Cortex of kidney (tissue), 1 donor: ENCODE results near the gene TNNI3.
"Not testable (repeated sequence)": the region's sequence is repeated elsewhere in the genome, so short reads cannot be mapped to it uniquely, and the experiment has no call there.

Source experiments
- DNase-seq: peaks from one replicate; lab custom pipeline; 2025; lab: John Stamatoyannopoulos, UW

TNNI3 gene

GRCh38 chr19:55157064-55157908, at the start of gene TNNI3:
Gene TNNI3 (minus strand): TSS chr19:55157732. CDS start chr19:55157589, 143 bp downstream.
- no peak for DNase-seq

- DNase-seq = no peak
These were observed 49.4 kb upstream of the TNNI3 start for GRCh38 chr19:55206664-55207500.

GRCh38 chr19:55202199-55202598, 44.7 kb upstream of the TNNI3 start:
- not testable (repeated sequence) for DNase-seq

- no peak for DNase-seq
These were observed 42.2 kb upstream of the TNNI3 start for GRCh38 chr19:55199620-55200204.

- no peak for DNase-seq
These were observed 41.1 kb upstream of the TNNI3 start for GRCh38 chr19:55198651-55199050.

GRCh38 chr19:55197528-55197927, 40.0 kb upstream of the TNNI3 start:
- DNase-seq = no peak

GRCh38 chr19:55196803-55197202, 39.3 kb upstream of the TNNI3 start:
- DNase-seq = no peak

- no peak for DNase-seq
These were observed 35.9 kb upstream of the TNNI3 start for GRCh38 chr19:55193481-55193880.

- DNase-seq = no peak
These were observed 31.9 kb upstream of the TNNI3 start for GRCh38 chr19:55189403-55189835.

- no peak for DNase-seq
These were observed 31.1 kb upstream of the TNNI3 start for GRCh38 chr19:55188625-55189024.

GRCh38 chr19:55186080-55186479, 28.5 kb upstream of the TNNI3 start:
- no peak for DNase-seq

- DNase-seq = no peak
These were observed 24.2 kb upstream of the TNNI3 start for GRCh38 chr19:55181740-55182139.

- no peak for DNase-seq
These were observed 22.3 kb upstream of the TNNI3 start, which contains the start of gene SYT5 for GRCh38 chr19:55179606-55180484. Gene SYT5 (minus strand): TSS chr19:55180289. CDS start chr19:55179041, 1,248 bp downstream.

GRCh38 chr19:55178781-55179599, 21.5 kb upstream of the TNNI3 start:
- DNase-seq = no peak

- DNase-seq = no peak
These were observed 18.5 kb upstream of the TNNI3 start for GRCh38 chr19:55176076-55176475.

- no peak for DNase-seq
These were observed 17.8 kb upstream of the TNNI3 start for GRCh38 chr19:55175117-55175867.

GRCh38 chr19:55174425-55175116, 17.0 kb upstream of the TNNI3 start:
- no peak for DNase-seq

GRCh38 chr19:55173714-55174409, 16.3 kb upstream of the TNNI3 start:
- DNase-seq = no peak
